GM12874 (cell line): ENCODE results near the gene PAGE2B.

Experiments
- CTCF ChIP-seq: IDR thresholded peaks from 2 replicates; pipeline ENCODE4 v1.5.1; 2011; ENCODE audit warnings: low read depth, mild to moderate bottlenecking, control low read depth, low read length, moderate library complexity; ENCODE audit not compliant: insufficient read depth

The PAGE2B gene

GRCh38 chrX:55098691-55099090, 23.9 kb downstream of the PAGE2B start:
- no peak for TF ChIP-seq CTCF

GRCh38 chrX:55099162-55099561, 24.3 kb downstream of the PAGE2B start:
- no peak for TF ChIP-seq CTCF

GRCh38 chrX:55102754-55103153, 27.9 kb downstream of the PAGE2B start:
- TF ChIP-seq CTCF, result no peak

GRCh38 chrX:55107262-55107661, 32.4 kb downstream of the PAGE2B start:
- TF ChIP-seq CTCF, result no peak

GRCh38 chrX:55107911-55108310, 33.1 kb downstream of the PAGE2B start:
- no peak for TF ChIP-seq CTCF

- TF ChIP-seq CTCF, result no peak
These were observed 34.5 kb downstream of the PAGE2B start for GRCh38 chrX:55109306-55109705.

- no peak for TF ChIP-seq CTCF
These were observed 36.9 kb downstream of the PAGE2B start for GRCh38 chrX:55111578-55112254.
